GM19023 (cell line): ENCODE data around the gene WIPF1.

Experiments used
- ATAC-seq: cut with Tn5 transposase; IDR thresholded peaks from one replicate; pipeline ENCODE4 v1.9.1; 2021; ENCODE audit warnings: mild to moderate bottlenecking, moderate library complexity; ENCODE audit not compliant: unreplicated experiment

Gene WIPF1

GRCh38 chr2:174545240-174545639 is 52.4 kb downstream of the WIPF1 start:
- no peak for ATAC-seq

GRCh38 chr2:174544802-174545201 is 52.8 kb downstream of the WIPF1 start:
- no peak for ATAC-seq

GRCh38 chr2:174544156-174544555 is 53.4 kb downstream of the WIPF1 start:
- ATAC-seq = no peak

DNA sequence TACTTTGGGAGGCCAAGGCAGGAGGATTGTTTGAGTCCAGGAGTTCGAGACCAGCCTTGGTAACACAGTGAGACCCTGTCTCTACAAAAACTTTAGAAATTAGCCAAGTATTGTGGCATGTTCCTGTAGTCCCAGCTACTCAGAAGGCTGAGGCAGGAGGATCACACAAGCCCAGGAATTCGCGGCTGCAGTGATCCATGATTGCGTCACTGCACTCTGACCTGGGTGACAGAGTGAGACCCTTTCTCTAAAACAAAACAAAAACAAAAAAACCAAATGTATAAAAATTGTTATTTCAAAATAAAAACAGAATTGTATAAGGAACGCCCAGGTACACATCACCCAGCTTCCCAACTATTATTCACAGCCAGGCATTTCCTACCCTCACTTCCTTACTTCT is 56.7 kb downstream of the WIPF1 start:
- ATAC-seq = no peak

- peak; percentile 63 for ATAC-seq
Measured at GRCh38 chr2:174535757-174536703, 61.6 kb downstream of the WIPF1 start.

DNA sequence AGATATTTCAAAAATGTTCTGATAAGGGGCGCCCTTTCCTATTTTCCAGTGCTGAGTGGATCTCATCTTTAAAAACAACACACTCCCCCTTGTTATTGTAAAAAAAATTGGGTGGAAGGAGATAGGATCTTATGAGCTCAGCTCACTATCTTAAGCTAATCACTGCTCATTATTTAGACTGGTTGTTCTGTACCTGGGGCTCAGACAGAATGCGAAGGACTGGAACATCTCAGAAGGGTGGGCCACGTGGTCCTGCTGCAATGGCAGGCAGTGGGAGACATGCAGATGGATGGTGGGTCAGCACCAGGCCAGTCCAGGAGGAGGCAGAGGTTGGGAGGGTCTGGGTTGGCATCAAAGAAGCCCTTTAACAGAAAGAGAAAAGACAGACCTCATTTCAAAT is 62.5 kb downstream of the WIPF1 start:
- no peak for ATAC-seq

DNA sequence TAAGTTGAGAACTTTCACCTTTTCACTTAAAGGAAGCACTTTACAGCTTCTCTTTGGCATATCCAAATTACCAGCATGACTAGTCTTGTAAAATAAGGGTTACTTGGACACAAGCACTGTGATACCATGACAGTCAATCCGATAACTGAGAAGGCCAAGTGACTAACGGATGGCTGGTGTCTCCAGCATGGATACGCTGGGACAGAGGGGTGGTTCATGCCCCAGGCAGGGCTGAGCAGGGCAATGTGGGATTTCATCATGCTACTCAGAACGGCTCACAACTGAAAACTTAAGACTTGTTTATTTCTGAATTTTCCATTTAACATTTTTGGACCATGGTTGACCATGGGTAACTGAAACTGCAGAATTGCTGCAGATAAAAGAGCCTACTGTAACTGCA is 67.7 kb downstream of the WIPF1 start:
- no peak for ATAC-seq

DNA sequence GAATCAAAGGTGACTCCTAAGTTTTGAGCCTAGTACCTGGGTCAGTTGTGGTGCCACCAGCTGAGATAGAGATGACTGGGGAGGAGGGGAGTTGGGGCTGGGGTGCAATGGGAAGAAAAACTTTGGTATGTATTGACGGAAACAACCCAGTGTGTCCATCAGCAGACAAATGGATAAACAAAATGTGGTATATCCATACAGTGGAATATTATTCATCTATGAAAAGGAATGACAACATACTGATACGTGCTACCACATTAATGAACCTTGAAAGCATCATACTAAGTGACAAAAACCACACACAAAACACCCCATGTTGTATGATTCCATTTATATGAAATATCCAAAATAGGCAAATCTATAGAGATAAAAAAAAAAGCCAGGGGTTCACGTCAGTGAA is 69.6 kb downstream of the WIPF1 start:
- ATAC-seq = no peak

- ATAC-seq = no peak
Measured at GRCh38 chr2:174527101-174527721, 70.4 kb downstream of the WIPF1 start.

GRCh38 chr2:174524527-174524926 is 73.1 kb downstream of the WIPF1 start:
- no peak for ATAC-seq

- no peak for ATAC-seq
Measured at GRCh38 chr2:174522553-174522952, 75.1 kb downstream of the WIPF1 start.

DNA sequence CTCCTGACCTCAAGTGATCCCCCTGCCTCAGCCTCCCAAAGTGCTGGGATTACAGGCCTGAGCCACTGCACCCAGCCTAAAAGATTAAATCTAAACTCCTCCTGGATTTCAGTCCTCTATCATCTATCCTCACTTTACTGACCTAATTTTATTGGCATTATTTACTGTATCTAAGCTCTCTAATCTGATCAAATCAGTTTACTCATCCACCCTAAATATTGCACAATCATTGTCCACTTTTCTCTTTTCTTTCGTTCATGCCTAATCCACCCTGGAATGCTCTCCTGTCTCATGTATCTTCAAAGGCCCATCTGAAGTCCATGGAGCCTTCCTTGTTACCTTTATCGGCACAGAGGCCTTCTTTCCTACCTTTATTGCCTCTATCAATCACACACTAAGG is 79.2 kb downstream of the WIPF1 start:
- no peak for ATAC-seq

DNA sequence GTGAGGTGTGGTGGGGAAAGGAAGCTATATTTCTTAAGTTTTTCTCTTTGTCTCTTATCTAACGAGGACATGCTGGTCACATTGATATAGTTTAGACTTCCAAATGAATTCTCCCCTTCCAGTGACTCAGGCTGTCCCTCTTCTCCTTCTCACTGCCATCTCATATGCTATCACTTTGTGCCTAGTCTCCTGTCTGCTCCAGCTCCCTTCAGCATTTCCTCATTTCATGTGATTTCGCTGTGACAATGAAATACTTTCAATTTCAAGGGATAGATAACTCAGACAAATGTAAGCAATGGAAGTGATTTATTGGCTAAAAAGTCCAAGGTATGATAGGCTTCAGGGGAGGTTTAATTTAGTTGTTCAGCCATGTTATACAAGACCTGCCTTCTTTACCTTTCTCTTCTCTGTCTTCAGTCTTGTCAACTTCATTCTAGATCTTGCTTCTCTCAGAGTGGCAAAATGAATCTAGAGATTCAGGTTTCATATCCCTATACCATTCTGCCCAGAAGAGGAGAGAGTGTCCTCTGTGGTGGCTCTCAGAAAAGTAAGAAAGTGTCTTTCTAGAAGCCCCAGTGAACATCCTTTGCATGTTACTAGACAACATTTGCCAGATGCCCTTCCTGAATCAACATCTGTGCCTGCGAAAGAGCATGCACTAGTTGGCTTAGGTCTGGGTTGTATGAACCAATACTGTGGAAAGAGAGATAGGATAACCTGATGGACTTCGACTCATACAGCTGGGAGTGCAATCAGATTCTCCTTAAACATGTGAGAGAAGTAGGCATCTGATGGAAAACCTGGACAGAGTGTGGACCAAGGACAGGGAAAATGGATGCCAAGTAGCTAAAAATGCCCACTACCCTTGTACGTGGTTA is 80.9 kb downstream of the WIPF1 start:
- ATAC-seq = no peak

GRCh38 chr2:174512345-174512744 is 85.3 kb downstream of the WIPF1 start:
- ATAC-seq = no peak

DNA sequence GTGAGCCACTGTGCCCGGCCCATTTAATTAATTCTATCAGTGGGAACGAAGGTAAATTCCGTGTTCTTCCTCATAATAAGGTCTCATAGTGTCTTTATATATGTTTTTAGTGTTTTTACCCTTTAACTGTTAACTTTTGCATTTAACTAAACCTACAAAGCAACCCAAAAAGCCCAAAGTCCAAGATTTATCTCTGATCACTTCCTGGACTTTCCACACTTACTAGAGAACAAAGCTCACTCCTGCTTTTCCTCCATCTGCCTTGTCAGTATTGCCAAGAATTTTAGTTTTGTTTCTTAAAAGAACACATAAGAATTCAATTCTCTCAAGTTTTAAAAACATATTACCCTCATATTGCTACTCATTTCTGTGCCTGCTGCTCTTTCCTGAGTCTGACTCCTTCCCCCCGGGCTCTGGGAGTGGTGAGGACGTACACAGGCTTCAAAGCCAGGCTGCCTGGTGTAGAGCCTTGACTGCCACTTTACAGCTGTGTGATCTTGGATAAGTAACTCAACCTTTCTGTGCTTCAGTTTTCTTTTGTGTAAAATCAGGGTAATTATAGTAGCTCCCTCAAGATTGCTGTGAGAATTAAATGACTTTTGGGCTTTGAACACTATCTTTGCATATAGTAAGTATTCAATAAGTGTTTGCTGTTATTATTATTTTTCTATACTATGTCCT is 85.9 kb downstream of the WIPF1 start:
- no peak for ATAC-seq

DNA sequence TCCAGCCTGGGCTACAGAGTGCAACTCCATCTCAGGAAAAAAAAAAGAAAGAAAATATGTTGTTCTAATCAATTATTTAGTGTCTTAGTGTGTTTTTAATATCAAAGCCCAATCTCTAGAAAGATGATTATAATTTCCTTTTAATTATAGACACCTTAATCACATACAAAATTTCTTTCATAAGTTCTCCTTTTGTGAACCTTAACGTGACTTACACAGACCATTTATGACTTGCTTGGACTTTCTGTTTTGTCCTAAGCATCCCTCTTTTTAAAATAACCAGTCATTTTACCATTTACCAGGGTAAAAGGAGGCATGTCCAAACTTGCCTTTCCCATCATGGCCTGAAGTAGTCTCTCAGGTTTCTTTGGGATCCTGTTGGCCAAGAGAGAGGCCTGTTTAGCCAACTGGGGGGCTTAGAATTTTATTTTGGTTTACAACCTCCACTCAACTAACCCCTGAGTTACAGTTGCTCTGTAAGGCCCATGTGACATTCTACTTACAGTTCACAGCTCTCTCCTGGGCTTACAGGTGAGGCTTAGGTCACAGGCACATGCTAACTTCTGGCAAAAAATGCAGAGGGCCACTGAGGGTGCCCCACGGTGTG is 86.9 kb downstream of the WIPF1 start:
- no peak for ATAC-seq
